Activated gamma-delta T cell treated with anti-CD3 and anti-CD28 coated beads, Interleukin-2, amount 50 U/mL, for 16 hours (primary cell): Measurements from ENCODE around the gene RRP12.

Source experiments
- DNase-seq: peaks from one replicate; pipeline ENCODE4 v3.0.0-alpha.2; 2020; ENCODE audit warnings: low read depth

The RRP12 gene

GRCh38 chr10:97311111-97311626, 90.0 kb downstream of the RRP12 start:
- no peak for DNase-seq

- DNase-seq = no peak
Observed at GRCh38 chr10:97307866-97308780, 93.0 kb downstream of the RRP12 start.

DNA sequence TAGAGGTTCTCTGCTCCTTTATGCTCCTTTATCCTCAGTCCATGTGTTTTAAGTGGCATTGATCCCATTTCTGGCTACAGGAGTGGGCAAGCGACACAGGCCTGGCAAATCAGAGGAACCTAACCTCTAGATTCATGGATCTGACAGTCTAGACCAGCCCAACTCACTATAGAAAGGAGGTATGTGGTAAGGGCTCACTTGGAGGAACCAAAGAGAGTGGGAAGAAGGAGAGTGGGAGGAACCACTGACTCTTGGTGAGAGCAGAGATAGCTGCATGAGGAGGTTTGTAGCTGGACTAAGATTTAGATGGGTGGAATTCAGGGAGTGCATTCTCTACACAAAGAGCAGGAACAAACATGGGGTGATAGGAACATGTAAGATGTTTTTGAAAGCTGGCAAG, 93.7 kb downstream of the RRP12 start:
- DNase-seq = no peak
